Endothelial cell (in vitro differentiated cells): ENCODE data around the gene CCL19. TPM values are rescaled to one million over a fixed set of nuclear protein-coding genes. Genes with fewer than 3 reads are reported as not detected.

Experiments
- DNase-seq: peaks from one replicate; pipeline ENCODE4 v3.0.0; 2021; ENCODE audit warnings: low spot score
- H3K27ac Mint-ChIP-seq: one replicate; pipeline ENCODE4 v1.8.0; 2021; ENCODE audit warnings: mixed read lengths, inconsistent platforms; ENCODE audit not compliant: unreplicated experiment
- H3K27me3 Mint-ChIP-seq: one replicate; pipeline ENCODE4 v1.8.0; 2021; ENCODE audit warnings: mild to moderate bottlenecking, moderate library complexity, mixed read lengths, inconsistent platforms; ENCODE audit not compliant: unreplicated experiment
- H3K36me3 Mint-ChIP-seq: one replicate; pipeline ENCODE4 v1.8.0; 2021; ENCODE audit warnings: mild to moderate bottlenecking, low read depth, mixed read lengths, inconsistent platforms; ENCODE audit not compliant: unreplicated experiment
- H3K4me1 Mint-ChIP-seq: one replicate; pipeline ENCODE4 v1.8.0; 2021; ENCODE audit warnings: mild to moderate bottlenecking, mixed read lengths, inconsistent platforms; ENCODE audit not compliant: unreplicated experiment
- H3K4me3 Mint-ChIP-seq: one replicate; pipeline ENCODE4 v1.8.0; 2021; ENCODE audit warnings: mild to moderate bottlenecking, mixed read lengths, inconsistent platforms; ENCODE audit not compliant: unreplicated experiment
- H3K9me3 Mint-ChIP-seq: one replicate; pipeline ENCODE4 v1.8.0; 2021; ENCODE audit warnings: mixed read lengths, inconsistent platforms; ENCODE audit not compliant: unreplicated experiment
- total RNA-seq: library from RNA; stranded (reverse); fragmentation: NEBNext Ultra II Directional; extraction: Animal tissue kit (Norgen Biotek cat#: 25700); gene quantifications from one replicate; pipeline ENCODE4 v1.2.1, GENCODE V29; 2021; ENCODE audit not compliant: unreplicated experiment
- TF ChIP-seq, protein P1 (sequence below): fragments of 200-600 bp; sonication (generic); IDR thresholded peaks from one replicate; pipeline ENCODE4 v1.5.0; 2021; ENCODE audit warnings: antibody characterized with exemption; ENCODE audit not compliant: unreplicated experiment

CCL19 gene
- total RNA-seq, 1 donor from 2014 or later = not detected

DNA sequence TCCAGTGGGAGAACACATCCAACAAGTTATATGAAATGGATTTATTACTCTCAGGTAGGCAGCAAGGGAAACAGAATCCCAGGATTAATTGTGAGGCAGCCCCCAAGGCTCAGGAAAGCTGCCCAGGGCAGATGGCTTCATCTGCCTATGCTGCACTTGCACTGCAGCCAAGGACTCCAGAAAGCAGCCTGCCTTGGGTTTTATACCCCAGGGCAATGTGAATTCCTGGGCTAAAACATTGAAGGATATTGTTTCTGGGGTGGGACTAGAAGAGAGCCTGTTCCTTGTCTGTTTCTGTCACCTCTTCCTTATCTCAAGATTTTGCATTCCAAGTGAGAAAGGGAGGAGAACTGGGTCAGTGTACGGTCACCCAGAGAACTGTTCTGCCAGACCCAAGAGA, 19.8 kb downstream of the CCL19 start:
- Mint-ChIP-seq H3K4me3 (no peak overlapping the region), H3K4me1 (no peaks in the 10 kb centered on the region), H3K9me3 (peaks cover 4% of the 10 kb centered on the region), H3K27ac (no peak overlapping the region), H3K36me3 (peaks cover 14% of the 10 kb centered on the region), H3K27me3 (peaks cover 5% of the 10 kb centered on the region)
- DNase-seq = no peak
- TF ChIP-seq, protein P1, sequence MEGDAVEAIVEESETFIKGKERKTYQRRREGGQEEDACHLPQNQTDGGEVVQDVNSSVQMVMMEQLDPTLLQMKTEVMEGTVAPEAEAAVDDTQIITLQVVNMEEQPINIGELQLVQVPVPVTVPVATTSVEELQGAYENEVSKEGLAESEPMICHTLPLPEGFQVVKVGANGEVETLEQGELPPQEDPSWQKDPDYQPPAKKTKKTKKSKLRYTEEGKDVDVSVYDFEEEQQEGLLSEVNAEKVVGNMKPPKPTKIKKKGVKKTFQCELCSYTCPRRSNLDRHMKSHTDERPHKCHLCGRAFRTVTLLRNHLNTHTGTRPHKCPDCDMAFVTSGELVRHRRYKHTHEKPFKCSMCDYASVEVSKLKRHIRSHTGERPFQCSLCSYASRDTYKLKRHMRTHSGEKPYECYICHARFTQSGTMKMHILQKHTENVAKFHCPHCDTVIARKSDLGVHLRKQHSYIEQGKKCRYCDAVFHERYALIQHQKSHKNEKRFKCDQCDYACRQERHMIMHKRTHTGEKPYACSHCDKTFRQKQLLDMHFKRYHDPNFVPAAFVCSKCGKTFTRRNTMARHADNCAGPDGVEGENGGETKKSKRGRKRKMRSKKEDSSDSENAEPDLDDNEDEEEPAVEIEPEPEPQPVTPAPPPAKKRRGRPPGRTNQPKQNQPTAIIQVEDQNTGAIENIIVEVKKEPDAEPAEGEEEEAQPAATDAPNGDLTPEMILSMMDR = no peak

DNA sequence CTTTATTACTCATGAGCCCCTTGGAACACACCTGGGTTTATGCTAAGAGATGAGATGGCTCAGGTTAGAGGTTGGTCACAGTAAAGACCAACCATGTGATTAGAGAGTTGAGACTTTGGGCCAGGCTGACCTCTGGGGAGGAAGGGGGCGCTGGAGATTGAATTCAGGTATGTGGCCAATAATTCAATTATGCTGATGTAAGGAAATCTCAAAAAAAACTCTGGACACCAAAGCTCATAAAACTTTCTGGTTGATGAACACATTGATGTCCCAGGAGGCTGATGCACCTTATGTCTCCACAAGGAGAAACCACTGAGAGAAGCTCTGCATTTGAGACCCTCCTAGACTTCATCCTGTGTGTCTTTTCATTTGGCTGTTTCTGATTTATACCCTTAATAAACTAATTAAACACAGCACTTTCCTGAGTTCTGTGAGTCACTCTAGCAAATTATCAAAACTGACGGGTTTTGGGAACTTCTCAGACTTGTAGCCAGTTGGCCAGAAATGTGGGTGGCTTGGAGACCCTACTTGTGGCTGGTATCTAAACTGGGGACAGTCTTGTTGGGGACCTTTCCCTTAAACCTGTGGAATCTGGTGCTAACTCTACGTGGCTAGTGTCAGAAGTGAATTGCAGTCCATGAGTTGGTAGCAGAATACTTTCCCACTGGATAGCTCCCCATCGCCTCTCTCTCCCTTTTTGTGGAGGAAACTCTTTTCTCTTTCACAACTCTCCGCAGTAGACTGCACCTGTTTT, 21.1 kb downstream of the CCL19 start:
- H3K36me3 Mint-ChIP-seq = peaks cover 14% of the 10 kb centered on the region
- peaks cover 2% of the 10 kb centered on the region for H3K27me3 Mint-ChIP-seq
- TF ChIP-seq, protein P1 = no peak
- peaks cover 2% of the 10 kb centered on the region for H3K4me1 Mint-ChIP-seq
- no peak overlapping the region for H3K4me3 Mint-ChIP-seq
- H3K27ac Mint-ChIP-seq = no peak overlapping the region
- DNase-seq = no peak
- H3K9me3 Mint-ChIP-seq = peaks cover 4% of the 10 kb centered on the region

DNA sequence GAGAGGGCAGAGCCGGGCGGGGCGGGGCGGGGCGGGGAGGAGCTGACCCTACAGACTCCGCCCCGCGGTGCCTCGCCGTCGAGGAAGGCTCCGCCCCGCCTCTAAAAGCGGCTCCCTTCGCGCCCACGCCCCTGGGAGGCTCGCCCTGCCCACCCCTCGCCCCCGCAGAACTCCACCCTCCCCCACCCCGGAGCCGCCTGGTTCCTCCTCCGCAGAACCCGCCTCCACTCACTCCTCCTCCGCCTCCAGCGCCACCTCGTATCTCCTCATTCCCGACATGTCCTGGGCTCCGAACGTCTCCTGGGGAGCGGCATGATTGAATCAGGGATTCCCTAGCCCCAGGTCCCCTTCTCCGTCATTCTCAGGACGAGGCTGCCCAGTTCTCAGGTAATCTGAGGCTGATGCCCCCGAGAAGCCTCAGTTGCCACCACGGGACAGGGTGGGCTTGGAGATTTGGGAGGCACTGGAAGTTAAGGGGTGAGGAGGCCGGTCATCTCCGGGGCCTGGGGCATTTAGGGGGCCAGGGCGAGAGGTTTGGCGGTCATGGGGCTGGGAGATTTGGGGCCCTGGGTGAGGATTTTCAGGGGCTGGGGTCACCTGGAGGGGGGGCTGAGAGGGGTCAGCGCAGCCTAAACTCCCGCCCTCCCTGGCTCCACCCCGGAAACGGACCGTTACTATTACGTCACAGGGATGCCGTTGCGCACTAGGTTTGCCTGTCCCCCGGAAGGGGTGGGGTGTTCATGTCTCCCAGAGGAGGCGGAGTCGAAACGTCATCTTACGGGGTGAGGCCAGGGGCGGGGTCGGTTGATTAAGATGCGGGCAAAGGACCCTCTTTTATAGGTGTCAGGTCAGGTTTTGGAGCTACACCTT, 25.5 kb downstream of the CCL19 start:
- peaks cover 25% of the 10 kb centered on the region for H3K36me3 Mint-ChIP-seq
- H3K27ac Mint-ChIP-seq = no peak overlapping the region
- peak; percentile 80 for DNase-seq
- TF ChIP-seq, protein P1 = no peak
- peak overlapping the region; percentile 83 for H3K4me3 Mint-ChIP-seq
- peaks cover 23% of the 10 kb centered on the region for H3K4me1 Mint-ChIP-seq
- peaks cover 4% of the 10 kb centered on the region for H3K9me3 Mint-ChIP-seq
- peaks cover 11% of the 10 kb centered on the region for H3K27me3 Mint-ChIP-seq

DNA sequence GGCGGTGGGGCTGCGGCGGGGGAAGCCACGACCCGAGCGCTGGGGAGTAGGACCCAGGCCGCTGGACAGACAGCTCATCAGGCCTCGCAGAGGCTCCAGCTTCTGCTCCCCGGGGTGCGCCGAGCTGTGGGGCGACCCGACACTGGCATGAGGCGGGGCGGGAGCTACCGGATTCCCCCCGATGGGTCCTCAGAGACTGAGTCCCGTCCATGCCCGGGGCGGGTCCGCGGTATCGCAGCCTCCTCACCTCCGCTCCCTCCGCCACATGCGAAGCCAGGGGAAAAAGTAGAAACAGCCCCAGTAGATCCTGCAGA, 26.1 kb downstream of the CCL19 start:
- H3K4me3 Mint-ChIP-seq = peak overlapping the region; percentile 92
- TF ChIP-seq, protein P1 = no peak
- H3K27me3 Mint-ChIP-seq = peaks cover 11% of the 10 kb centered on the region
- peaks cover 28% of the 10 kb centered on the region for H3K36me3 Mint-ChIP-seq
- peaks cover 4% of the 10 kb centered on the region for H3K9me3 Mint-ChIP-seq
- no peak for DNase-seq
- H3K4me1 Mint-ChIP-seq = peaks cover 23% of the 10 kb centered on the region
- no peak overlapping the region for H3K27ac Mint-ChIP-seq
